Glomerular endothelial cell (primary cell): ENCODE measurements around the gene PCIF1. TPM values are rescaled to one million over a fixed set of nuclear protein-coding genes. Genes with fewer than 3 reads are reported as not detected.
A peak's percentile ranks its signal among the peaks of the same experiment; 100 is the strongest.
"Not testable (repeated sequence)": the region's sequence is repeated elsewhere in the genome, so short reads cannot be mapped to it uniquely, and the experiment has no call there.

Experiments
- DNase-seq: peaks from one replicate; pipeline ENCODE4 v3.0.0-alpha.2; 2011; ENCODE audit warnings: low read depth, low spot score; ENCODE audit errors: extremely low read depth
- total RNA-seq: library from RNA; depleted of rRNA; stranded (reverse); fragments of >200 nt; gene quantifications from 2 replicates; pipeline ENCODE4 v1.2.3, GENCODE V29; 2015

PCIF1 gene
- total RNA-seq: 12.8 and 17.4 TPM in 2 replicates

DNA sequence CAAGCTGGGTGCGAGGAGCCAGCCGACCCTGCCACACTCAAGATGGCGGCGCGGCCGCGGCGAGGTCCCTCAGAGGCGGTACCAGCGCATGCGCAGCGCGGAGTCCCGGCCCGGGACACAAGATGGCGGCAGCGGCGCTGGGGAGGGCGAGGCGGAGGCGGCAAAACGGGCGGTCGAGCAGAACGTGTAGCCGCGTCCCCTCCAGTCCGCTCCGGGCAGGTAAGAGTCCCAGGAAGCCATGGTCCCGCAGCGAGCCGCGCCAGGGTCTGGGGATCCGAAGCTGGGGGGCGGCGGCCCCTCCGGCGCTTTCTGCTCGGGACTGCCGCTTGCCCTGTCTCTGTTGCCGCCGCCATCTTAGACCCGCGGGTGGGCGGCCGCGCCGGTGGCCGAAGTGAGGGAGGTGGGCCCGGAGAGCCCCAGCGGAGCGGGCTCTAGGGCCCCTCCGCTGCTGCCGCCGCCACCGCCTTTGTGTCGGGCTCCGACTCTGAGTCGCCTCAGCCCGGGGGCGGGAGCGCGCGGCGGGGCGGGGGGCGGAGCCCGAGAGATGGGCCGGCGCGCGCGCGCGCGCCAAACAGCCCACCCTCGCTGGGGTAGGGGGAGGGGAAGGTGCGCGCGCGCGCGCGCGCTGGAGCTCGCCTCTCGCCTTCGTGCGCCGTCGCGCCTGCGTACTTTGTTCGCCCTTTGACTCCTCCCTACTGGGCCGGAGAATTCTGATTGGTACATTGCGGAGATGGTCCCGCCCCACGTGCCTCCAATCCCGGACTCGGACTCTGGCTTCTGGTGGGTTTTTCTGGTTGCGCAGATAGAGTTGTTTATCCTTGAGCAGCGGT, at the start of gene PCIF1:
Gene PCIF1, plus strand, starts transcription at position 98 of the 830 bp plus-strand sequence. CDS start 4,317 bp downstream, outside the sequence.
- peak; percentile 95 for DNase-seq

DNA sequence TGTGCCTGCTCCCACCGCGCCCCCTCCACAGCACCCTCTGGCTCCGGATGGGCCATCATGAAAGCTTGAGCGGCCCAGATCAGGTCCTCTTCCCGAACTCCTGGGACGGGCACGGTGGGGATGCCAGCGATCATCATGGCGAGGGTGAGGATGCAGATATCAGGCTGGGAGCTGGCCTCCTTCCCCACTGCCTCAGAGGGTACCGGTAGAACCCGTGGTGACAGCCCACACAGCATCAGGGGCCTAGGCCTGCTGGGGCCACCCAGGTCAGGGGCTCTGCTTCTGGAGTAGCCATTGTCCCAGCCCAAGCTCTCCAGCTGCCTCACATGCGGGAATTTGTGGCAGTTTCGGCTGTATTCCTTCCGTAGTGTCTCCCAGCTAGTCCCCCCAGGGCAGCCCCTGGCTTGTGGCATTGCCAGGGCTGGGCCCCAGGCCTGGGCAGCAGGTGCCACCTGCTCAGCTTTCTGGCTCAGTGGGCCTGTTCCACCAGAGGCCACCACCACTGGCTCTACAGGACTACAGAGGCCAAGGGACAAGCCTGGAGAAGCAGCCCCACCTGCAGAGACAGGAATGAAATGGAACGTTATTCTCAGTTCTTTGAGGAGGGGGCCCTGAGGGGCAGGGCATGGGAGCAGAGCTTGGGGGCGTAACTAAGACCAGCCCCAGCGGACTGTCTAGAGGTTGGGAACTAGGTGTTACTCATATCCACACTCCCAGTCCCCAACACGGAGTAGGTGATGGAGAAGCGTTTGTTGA, 47.7 kb upstream of the PCIF1 start:
- no peak for DNase-seq

DNA sequence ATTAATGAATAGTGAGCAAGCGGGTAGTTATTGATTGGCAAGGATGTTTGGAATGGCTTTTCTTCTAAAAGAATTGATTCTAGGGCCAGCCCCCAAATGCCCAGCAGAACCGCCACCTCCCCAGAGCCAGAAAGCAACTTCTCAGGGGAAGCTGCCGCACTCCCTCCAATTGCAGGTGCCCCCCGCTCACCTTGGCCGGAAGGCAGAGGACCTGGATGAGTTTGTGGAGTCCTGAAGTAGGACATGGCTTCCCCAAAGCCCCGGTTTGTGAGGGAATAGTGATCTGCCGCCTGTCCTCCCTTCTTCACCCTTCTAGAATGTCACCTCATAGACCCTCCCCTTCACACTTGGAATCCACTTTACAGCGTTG, 47.2 kb upstream of the PCIF1 start, which contains the start of gene SPATA25:
Gene SPATA25, minus strand, starts transcription at position 277 of the 370 bp plus-strand sequence. Its CDS starts 32 bp downstream, at position 245.
- no peak for DNase-seq

DNA sequence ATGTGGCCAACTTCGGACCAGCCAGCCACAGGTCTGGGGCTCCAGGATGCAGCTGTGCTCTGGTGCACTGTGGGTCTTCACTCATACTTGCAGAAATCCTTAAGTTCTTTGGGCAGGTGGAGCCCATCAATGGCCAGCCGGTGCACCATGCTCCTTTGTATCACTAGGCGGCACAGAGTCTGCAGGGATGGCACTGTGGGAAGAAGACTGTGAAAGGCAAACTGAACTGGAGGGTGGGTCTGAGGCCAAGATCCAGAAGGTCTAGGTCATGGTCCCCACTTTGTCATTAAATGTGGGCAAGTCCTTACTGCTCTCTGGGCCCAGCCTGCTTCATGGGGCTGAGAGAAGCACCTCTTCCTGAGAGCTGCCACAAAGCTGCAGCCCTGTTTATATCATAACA, 45.8 kb upstream of the PCIF1 start:
- DNase-seq: no peak

DNA sequence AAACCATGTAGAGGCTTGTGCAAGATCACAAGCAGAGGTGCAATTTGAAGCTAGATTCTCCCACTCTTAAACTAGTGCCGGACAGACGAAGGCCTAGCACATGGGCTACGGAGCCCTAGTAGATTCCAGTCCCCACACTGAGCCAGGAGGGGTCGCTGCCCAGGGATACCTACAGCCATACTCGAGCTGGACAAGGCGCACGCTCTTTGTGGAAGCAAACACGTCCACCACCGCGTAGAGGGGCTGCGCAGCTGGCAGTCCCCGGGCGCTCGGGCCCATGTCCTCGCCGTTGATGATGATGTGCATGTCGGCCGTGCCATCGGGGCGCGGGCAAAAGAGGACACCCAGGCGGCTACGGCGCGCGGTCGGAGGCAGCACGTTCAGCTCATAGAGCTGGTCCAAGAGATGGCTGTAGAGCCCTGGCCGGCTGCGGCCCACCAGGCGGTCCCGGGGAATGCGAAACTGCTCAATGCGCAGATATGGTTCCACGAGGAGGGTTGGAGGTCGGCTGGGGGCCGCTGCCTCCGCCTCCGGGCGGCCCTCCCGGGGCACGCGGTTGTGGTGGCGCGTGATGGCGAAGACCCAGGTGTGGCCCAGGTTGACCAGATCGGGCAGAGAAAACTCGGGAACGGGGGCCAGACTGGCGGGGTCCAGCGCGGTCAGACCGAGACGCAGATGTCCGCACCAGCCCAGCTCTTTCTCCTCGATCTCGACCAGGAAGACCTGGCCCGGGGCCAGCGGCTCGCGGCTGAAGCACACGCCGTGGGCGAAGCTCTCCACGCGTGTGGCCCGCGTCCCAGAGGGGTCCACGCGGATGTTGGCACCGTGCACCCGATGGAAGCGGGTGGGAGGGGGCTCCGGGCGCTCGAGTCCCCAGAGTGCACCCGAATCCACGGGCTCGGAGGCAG, 44.2 kb upstream of the PCIF1 start:
- peak; percentile 60 for DNase-seq

DNA sequence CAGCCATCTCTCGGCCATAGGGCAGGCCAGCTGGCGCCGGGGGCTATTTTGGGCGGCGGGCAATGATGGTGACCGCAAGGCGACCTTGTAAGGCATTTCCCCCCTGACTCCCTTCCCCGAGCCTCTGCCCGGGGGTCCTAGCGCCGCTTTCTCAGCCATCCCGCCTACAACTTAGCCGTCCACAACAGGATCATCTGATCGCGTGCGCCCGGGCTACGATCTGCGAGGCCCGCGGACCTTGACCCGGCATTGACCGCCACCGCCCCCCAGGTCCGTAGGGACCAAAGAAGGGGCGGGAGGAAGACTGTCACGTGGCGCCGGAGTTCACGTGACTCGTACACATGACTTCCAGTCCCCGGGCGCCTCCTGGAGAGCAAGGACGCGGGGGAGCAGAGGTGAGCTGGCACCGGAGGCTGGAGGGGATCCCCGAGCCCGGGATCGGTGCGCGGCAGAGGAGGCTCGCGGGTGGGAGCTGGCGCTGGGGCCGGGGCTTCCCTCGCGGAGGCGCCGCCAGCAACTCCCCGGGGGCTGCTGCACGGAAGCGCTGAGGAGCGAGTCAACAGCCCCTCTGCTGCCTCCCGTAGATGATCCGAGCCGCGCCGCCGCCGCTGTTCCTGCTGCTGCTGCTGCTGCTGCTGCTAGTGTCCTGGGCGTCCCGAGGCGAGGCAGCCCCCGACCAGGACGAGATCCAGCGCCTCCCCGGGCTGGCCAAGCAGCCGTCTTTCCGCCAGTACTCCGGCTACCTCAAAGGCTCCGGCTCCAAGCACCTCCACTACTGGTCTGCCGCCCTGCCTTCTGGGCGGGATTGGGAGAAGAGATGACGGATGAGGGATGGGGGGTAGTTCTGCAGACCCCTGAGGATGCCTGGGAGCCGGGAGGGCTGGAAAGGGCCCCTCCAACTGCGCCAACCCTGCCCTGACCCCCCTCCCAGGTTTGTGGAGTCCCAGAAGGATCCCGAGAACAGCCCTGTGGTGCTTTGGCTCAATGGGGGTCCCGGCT, 43.2 kb upstream of the PCIF1 start, which contains the start of the genes CTSA and NEURL2:
Gene CTSA, plus strand, starts transcription at position 351 of the 999 bp plus-strand sequence. Its CDS starts 234 bp downstream, at position 585.
Gene NEURL2, minus strand, starts transcription at position 224 of the 999 bp plus-strand sequence. Its CDS starts 217 bp downstream, at position 7.
- peak; percentile 55 for DNase-seq

DNA sequence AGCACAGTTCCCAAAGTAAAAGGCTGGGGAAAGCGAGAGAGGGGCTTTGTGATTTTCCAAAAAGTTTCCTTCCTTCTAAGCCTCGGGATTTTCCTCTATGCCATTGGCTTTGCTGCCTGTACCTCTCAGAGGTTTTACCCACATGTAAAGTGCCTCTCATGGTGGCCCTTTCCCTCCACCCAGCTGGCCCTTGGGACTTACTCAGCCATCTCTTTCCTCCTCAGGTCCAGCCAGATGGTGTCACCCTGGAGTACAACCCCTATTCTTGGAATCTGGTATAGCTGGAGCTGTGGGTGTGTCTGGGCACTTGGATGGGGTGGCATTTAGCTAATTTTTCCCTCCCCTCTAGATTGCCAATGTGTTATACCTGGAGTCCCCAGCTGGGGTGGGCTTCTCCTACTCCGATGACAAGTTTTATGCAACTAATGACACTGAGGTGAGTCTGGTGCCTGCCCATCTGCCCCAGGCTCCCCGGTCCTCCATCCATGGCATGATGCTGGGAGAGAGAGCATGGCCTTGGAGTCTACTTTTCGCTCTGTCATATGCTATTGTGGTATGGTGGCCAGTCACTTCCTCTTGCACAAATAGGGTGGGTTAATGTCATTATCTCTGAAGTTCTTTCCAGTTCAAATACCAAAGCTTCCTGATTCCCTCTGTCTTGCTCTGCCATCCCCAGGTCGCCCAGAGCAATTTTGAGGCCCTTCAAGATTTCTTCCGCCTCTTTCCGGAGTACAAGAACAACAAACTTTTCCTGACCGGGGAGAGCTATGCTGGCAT, 42.2 kb upstream of the PCIF1 start:
- DNase-seq: no peak

DNA sequence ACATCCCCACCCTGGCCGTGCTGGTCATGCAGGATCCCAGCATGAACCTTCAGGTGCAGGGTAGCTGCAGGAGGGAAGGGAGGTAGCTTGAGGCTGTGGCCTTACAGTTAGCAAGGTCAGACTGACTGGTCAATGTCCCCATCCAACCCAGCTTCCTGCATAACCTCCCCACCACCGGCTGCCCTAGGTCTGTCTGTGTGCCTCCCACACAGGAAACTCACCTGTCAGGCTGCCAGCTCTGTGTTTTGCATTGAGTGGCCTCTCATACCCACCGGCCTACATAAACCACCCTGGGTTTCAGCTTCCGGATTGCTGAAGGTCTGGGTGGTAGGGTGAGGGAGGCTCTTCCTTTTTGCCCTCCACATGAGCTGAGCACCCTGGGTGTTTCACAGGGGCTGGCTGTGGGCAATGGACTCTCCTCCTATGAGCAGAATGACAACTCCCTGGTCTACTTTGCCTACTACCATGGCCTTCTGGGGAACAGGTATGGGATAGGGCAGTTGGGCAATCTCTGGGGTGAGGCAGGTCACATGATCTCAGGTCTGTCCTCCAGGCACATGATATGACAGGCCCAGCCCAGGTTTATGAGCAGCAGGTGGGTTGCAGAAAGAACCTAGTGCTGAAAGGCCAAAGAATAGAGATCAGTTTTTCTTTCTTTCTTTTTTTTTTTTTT, 41.5 kb upstream of the PCIF1 start:
- no peak for DNase-seq

DNA sequence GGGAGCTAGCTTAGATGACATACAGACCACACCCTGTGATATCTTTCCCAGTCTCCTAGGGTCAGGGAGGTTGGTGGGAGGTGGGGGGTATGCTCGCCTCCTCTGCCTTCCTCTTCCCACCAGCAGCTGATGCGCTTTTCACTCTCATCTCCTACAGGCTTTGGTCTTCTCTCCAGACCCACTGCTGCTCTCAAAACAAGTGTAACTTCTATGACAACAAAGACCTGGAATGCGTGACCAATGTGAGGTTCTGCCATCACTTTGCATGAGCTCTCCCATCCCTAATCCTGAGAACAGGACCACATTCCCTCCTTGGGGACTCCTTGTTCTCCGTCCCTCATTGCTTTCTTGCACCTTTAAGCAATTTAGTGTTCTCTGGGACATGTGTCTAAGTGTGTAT, 40.7 kb upstream of the PCIF1 start:
- no peak for DNase-seq

DNA sequence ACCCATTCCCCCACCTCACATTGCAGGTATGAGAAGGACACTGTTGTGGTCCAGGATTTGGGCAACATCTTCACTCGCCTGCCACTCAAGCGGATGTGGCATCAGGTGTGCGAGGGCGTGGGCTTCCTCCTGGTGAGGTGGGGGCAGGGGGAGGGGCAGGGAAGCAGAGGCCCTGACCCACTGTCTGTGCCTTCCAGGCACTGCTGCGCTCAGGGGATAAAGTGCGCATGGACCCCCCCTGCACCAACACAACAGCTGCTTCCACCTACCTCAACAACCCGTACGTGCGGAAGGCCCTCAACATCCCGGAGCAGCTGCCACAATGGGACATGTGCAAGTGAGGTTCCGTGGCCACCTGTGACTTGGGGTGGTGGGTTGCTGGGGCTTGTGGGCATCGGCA, 39.7 kb upstream of the PCIF1 start:
- no peak for DNase-seq

DNA sequence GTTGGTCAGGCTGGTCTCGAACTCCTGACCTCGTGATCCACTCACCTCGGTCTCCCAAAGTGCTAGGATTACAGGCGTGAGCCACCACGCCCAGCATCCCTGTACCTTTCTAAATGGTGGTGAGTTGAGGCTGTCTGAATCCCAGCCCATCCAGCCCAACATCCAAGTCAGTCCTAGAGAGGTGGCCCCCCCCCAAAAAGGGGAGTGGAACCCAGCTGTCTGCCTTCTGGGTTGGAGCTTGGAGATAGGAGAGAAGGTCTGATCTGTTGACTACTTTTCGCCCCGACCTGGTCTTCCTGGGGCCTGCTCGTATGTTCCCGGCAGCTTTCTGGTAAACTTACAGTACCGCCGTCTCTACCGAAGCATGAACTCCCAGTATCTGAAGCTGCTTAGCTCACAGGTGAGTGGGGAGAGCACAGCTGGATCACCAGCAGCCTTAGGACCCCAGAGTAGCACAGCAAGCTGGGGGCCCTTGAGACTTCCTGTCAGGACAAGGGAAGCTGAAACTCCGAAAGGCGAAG, 37.8 kb upstream of the PCIF1 start:
- DNase-seq: no peak

DNA sequence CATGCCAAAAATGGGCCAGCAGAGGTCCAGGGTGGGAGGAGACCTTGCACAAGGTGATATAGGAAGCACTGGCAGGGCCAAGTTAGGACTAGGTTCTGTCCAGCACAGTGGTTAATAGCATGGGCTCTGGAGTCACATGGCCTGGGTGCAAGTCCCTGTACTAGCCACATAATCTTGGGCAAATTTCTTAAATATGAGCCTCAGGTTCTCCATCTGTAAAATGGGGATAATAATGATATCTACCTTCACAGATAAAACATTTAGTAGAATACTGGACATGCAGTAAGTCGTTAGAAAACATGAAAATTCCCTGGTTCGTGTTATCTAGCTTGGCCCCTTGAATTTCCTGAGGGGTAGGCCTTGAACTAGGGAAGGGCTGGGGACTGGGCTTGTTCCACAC, 37.2 kb upstream of the PCIF1 start:
- no peak for DNase-seq

DNA sequence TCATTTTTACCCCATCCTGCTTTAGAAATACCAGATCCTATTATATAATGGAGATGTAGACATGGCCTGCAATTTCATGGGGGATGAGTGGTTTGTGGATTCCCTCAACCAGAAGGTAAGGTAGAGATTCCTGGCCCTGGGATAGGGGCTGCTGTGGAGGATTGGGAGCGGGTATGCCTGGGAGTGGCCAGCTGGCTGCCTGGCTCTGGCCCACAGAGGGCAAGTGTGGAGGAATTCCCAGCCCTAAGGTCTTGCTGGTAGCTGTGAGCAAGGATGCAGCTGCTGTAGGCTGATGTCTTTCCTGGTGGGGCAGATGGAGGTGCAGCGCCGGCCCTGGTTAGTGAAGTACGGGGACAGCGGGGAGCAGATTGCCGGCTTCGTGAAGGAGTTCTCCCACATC, 36.8 kb upstream of the PCIF1 start:
- DNase-seq: no peak

DNA sequence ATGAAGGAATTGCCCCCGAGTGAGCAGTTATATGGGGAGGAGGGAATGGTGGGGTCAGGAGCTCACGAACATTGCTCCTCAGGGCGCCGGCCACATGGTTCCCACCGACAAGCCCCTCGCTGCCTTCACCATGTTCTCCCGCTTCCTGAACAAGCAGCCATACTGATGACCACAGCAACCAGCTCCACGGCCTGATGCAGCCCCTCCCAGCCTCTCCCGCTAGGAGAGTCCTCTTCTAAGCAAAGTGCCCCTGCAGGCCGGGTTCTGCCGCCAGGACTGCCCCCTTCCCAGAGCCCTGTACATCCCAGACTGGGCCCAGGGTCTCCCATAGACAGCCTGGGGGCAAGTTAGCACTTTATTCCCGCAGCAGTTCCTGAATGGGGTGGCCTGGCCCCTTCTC, 36.2 kb upstream of the PCIF1 start:
- no peak for DNase-seq

DNA sequence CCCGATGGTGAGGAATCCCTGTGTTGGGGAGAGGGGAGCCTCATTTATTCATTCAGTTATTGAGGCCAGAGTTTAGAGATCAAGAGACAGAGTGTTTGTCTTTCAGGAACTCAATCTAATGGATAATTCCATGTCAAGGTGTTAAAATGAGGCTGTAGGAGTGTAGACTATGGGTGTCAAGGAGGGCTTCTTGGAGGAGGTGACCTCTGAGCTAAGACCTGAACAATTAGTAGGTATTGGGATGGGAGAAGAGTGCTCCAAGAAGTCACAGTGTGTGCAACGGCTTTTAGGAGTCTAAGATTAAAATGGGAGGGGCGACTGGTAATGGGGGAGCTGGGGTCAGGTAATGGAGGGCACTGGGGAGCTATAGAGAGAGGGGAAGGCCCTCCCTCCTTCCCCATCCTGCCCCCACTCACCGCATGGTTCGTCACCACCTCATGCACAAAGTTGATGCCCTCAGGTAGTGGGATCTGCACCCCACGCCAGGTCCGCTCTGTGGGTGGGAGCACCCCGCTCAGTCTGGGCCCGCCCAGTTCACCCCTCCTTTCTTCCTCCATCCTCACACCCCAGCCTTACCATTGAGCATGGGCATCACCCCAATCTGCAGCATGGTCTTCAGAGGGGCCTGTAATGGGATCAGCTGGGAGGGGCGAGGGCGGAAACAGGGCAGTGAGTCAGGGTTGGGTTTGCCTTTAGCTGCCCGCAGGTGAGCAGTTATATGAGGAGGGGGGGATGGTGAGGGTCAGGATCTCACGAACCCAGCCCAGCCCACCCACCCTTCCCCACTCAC, 35.2 kb upstream of the PCIF1 start:
- DNase-seq: no peak

DNA sequence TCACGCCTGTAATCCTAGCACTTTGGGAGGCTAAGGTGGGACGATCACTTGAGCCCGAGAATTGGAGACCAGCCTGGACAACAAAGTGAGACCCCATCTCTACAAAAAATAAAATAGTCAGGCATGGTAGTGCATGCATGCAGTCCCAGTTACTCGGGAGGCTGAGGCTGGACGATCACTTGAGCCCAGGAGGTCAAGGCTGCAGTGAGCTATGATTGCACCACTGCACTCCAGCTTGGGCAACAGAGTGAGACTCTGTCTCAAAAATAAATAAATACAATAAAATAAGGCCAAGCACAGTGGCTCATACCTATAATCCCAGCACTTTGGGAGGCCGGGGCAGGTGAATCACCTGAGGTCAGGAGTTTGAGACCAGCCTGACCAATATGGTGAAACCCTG, 33.2 kb upstream of the PCIF1 start:
- DNase-seq: not testable (repeated sequence)

DNA sequence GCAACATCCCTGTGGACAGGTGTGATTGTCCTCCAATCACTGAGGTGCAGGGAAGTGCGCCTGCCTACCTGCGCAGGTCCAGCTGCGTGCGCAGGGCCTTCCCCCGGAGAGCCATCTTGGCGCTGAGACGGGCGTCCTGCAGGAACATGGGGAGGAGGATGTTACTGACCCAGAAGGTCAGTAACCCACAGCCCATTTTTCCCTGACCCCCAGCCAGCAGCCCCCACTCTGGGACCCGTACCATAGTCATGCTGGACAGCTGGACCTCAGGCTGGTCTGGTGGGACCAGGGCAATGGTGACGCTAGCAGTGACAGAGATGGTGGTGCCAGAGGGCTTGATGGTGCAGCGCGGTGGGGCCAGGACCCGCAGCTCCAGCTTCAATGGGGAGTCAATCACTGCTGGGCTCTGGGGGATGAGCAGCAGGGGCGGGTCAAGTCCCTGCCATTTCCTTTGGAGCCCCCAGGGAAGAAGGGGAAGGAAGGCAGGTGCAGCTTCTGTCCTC, 32.2 kb upstream of the PCIF1 start:
- DNase-seq: no peak
